Stimulated activated CD4-positive, alpha-beta T cell treated with anti-CD3 and anti-CD28 coated beads, TNF-alpha, amount 100 ng/mL, for 24 hours (primary cell): ENCODE measurements around the gene LRRC10.

Source experiments
- DNase-seq, 3 experiments: peaks; one replicate each; pipeline ENCODE4 v3.0.0-alpha.2; 2020; ENCODE audit warnings: low read depth in 3 of 3

LRRC10 gene, protein sequence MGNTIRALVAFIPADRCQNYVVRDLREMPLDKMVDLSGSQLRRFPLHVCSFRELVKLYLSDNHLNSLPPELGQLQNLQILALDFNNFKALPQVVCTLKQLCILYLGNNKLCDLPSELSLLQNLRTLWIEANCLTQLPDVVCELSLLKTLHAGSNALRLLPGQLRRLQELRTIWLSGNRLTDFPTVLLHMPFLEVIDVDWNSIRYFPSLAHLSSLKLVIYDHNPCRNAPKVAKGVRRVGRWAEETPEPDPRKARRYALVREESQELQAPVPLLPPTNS

GRCh38 chr12:69610729-69611128 lies at the start of gene LRRC10:
TSS of gene LRRC10 (minus strand) at chr12:69610907. CDS start at chr12:69610838, 69 bp downstream.
- DNase-seq = no peak

GRCh38 chr12:69660164-69660863 lies 49.6 kb upstream of the LRRC10 start:
- DNase-seq = no peak

DNA sequence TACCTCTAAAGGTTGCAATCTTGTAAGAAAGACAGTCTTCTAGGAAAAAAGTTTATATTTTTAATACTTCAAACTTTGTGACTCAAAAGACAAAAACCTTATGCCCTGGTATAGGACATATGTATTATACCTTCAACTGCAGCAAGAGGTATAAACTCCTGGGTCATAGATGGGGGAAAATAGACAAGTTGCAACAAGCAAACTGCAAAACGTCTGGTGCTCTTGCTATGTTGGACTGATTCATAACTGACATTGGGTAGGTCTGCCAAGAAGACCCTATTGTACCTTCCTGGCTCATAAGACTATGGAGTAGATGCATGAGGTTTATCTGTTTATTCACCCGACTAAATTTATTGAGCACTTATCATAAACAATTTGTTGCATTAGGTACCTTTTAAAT lies 47.5 kb upstream of the LRRC10 start:
- no peak for DNase-seq

- no peak for DNase-seq
Measured at GRCh38 chr12:69657376-69658137, 46.9 kb upstream of the LRRC10 start.

GRCh38 chr12:69655616-69656340 lies 45.1 kb upstream of the LRRC10 start:
- DNase-seq = no peak

GRCh38 chr12:69653703-69654102 lies 43.0 kb upstream of the LRRC10 start:
- no peak for DNase-seq

GRCh38 chr12:69651922-69652321 lies 41.2 kb upstream of the LRRC10 start:
- DNase-seq = no peak

DNA sequence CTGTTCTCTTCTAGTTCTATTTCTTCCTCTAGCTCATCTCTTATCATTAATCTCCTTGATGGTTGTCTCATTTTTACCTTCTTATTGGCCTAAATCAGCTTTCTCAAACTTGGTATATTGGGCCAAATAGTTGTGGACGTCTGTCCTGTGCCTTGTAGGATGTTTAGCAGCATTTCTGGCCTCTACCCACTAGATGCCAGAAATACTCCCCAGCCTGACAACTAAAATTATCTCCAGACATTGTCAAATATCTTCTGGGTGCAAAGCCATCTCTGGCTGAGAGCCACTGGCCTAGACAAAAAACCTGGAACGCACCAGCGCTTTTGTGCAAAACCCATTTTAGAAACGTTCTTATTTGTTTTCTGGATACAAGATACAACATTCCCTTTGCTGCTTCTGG lies 38.8 kb upstream of the LRRC10 start:
- DNase-seq = no peak

DNA sequence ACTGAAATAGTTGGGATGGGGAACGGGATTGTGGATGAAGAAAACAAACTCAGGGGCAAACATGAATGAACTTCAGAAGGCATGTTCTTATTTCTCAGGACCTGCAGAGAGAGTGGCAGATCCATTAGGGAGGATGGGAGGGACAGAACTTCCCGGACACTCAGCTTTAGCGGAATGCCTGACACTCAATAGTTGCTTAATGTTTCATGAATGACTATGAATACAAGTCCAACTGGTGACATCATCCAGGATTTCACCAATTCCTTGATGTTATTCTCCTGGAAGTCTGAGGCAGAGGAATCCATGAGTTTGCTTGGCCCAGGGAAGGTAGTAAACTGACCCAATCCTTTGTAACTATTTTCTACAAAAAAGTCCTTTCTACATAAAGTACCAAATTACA lies 37.8 kb upstream of the LRRC10 start:
- DNase-seq = no peak

GRCh38 chr12:69647178-69647577 lies 36.5 kb upstream of the LRRC10 start:
- DNase-seq = no peak

GRCh38 chr12:69645031-69645430 lies 34.3 kb upstream of the LRRC10 start:
- no peak for DNase-seq

GRCh38 chr12:69644511-69644910 lies 33.8 kb upstream of the LRRC10 start:
- DNase-seq = no peak

GRCh38 chr12:69642531-69642930 lies 31.8 kb upstream of the LRRC10 start:
- no peak for DNase-seq

GRCh38 chr12:69641546-69641945 lies 30.8 kb upstream of the LRRC10 start:
- no peak for DNase-seq

DNA sequence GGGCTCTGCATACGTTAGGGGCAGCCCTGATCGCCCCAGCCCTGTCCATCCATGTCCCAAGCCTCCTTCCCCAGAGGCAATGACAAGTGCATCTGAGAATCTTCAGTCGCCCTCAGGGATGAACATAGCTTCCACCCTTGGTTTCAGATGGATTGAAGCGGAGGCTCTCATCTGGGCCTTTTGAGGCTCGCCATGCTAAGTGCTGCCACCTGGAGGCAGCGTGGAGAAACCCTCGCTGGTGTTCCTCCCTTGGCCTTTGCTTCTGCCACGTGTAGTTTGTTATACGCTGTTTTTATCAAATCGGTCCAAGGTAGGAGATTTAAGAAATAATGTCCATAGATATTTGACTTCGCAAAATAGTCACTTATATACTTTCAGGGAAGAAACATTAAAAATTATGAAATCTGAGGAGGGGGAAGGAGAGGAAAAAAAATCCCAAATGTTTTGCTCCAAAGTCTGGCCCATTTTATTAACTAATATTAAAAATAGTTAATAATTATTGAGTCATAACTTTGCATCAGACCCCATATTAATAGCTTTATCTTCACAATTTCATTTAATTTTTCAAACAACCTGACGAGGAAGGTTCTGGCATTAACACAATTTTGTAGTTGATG lies 28.8 kb upstream of the LRRC10 start:
- DNase-seq = peak; percentile 22 to 64 (median 26)

DNA sequence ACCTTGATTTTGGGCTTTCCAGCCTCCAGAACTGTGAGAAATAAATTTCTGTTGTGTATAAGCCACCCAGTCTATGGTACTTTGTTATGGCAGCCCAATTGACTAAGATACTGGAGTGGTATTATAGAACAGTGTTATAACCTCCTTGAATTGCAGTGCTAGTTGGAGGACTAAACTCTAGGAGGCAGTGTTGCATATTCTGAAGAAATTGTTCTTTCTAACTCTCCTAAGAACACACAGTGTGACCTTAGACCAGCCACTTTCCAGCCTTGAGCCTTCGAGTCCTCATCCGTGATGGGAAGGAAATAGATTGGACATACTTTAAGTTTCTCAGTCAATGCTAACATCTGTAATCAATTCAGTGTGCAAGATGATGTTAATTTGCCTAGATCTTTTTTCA lies 22.4 kb upstream of the LRRC10 start:
- no peak for DNase-seq

GRCh38 chr12:69630191-69630590 lies 19.5 kb upstream of the LRRC10 start:
- no peak for DNase-seq

DNA sequence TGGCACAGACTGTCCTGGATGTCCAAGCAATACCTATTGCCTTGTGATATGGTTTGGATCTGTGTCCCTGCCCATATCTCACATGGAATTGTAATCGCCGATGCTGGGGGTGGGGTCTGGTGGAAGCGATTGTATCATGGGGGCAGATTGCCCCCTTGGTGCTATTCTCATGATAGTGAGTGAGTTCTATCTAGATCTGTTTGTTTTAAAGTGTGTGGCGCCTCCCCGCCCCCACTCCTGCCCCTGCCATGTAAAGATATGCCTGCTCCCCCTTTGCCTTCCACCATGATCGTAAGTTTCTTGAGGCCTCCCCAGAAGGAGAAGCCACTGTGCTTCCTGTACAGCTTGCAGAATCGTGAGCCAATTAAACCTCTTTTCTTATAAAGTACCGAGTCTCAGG lies 16.8 kb upstream of the LRRC10 start:
- DNase-seq = no peak

DNA sequence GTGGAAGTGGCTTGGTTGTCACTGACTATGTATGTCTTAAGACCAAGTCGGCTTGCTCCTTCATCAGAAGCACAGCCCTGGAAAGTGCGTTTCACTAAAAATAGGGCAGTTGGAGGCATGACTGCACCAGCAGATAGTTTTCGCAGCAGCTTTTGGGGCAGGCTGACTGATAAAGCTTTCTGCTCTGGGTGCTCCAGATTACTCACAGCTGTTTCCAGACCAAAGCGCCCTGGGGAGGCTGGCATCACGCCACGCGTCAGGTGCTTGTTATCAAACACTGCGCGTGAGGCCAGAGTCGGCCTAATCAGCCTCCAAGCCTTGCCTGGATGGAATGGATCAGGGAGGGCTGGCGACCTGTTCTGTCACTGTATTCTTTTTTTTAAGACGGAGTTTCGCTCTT lies 13.3 kb upstream of the LRRC10 start:
- DNase-seq = no peak

DNA sequence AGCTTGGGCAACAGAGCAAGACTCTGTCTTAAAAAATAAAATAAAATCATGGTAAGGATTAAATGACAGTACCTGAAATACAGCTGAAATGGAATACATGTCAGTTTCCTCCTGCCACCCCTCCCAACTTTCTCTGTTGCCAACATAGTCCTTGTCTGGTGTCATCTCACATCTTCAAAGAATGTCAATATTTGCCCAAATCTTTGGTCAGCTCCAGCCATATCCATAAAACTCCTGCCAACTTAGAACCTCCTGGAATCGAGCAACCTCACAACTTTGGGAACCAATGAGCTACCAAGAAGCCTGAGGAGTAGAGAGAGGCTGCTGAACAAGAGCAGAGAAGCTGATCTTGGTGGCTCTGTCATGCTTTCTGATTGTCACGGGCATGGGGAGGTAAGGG lies 10.8 kb upstream of the LRRC10 start:
- no peak for DNase-seq

DNA sequence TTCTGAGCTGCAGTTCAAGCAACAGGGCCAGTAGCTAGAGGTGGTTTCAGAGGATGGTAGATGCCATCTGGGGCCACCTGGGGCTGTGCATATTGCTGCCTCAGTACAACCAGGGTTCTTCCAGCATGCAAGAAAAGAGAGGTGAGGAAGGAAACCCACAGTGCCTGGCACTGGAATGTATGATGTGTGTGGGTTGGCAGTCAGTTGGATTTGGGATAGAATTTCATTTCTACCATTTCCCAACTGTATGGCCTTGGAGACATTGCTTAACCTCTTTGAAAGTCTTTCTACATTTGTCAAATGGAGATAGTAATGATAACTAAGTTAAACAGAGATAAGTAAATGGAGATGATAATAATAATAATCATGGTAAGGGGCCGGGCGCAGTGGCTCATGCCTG lies 10.2 kb upstream of the LRRC10 start:
- DNase-seq = no peak

GRCh38 chr12:69620077-69620476 lies 9.4 kb upstream of the LRRC10 start:
- no peak for DNase-seq
